Muscle layer of colon (tissue), 2 donors: ENCODE data around the gene LRRC75A.
"Not testable (repeated sequence)": the region's sequence is repeated elsewhere in the genome, so short reads cannot be mapped to it uniquely, and the experiment has no call there.

Source experiments
- H3K27ac ChIP-seq: one replicate; pipeline ENCODE4 v1.7.0; 2013; ENCODE audit warnings: low read depth, mild to moderate bottlenecking, low read length, moderate library complexity
- H3K27me3 ChIP-seq, 2 donors: one replicate each; pipeline ENCODE4 v1.7.0; 2013; ENCODE audit warnings: low read length in 2 of 2, mild to moderate bottlenecking in 2 of 2; ENCODE audit not compliant: insufficient read depth in 2 of 2, control insufficient read depth in 1 of 2
- H3K36me3 ChIP-seq: one replicate; pipeline ENCODE4 v1.7.0; 2013; ENCODE audit warnings: mild to moderate bottlenecking, low read length; ENCODE audit not compliant: insufficient read depth
- H3K4me1 ChIP-seq: one replicate; pipeline ENCODE4 v1.7.0; 2013; ENCODE audit warnings: mild to moderate bottlenecking, low read length; ENCODE audit not compliant: insufficient read depth
- H3K4me3 ChIP-seq, 2 donors: one replicate each; pipeline ENCODE4 v1.7.0; 2013; ENCODE audit warnings: low read length in 2 of 2, low read depth in 1 of 2, mild to moderate bottlenecking in 1 of 2, moderate library complexity in 1 of 2
- H3K9ac ChIP-seq: one replicate; pipeline ENCODE4 v1.7.0; 2013; ENCODE audit warnings: low read length
- H3K9me3 ChIP-seq: one replicate; pipeline ENCODE4 v1.7.0; 2013; ENCODE audit warnings: mild to moderate bottlenecking, low read length
- donor health status: abdominal sarcoma.
- donor health status: Adenocarcinoma of cecum.

LRRC75A gene

GRCh38 chr17:16459855-16460550 lies 32.0 kb downstream of the LRRC75A start:
- Histone ChIP-seq H3K27ac (no peak overlapping the region), H3K9me3 (no peaks in the 10 kb centered on the region), H3K9ac (no peak overlapping the region), H3K4me3 (no peak overlapping the region), H3K4me1 (peaks cover 22% of the 10 kb centered on the region), H3K36me3 (no peaks in the 10 kb centered on the region), H3K27me3 (no peaks in the 10 kb centered on the region)

DNA sequence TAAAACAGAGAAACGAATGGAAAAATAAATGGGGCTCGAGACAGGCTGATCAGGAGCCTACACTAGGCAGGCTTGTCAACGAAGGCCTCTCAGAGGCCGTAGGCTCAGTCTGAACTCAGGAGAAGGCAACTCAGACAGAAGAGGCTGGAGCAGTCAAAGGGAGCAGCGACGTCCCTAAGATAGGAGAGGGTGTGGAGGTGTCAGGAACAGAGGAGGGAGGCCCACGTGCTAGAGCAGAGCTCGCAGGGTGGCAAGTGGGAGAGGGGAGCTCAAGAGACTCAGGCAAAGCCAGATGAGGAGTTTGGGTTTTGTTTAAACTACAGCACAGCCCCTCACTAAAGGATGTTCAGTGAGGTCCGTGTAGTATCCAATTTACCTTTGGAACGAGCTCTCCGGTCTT lies 32.7 kb downstream of the LRRC75A start:
- H3K36me3 ChIP-seq, result no peaks in the 10 kb centered on the region
- peaks cover 17% of the 10 kb centered on the region for H3K4me1 ChIP-seq
- H3K27ac ChIP-seq, result no peak overlapping the region
- no peaks in the 10 kb centered on the region for H3K27me3 ChIP-seq
- H3K9ac ChIP-seq, result no peak overlapping the region
- H3K9me3 ChIP-seq, result no peaks in the 10 kb centered on the region
- no peak overlapping the region for H3K4me3 ChIP-seq

DNA sequence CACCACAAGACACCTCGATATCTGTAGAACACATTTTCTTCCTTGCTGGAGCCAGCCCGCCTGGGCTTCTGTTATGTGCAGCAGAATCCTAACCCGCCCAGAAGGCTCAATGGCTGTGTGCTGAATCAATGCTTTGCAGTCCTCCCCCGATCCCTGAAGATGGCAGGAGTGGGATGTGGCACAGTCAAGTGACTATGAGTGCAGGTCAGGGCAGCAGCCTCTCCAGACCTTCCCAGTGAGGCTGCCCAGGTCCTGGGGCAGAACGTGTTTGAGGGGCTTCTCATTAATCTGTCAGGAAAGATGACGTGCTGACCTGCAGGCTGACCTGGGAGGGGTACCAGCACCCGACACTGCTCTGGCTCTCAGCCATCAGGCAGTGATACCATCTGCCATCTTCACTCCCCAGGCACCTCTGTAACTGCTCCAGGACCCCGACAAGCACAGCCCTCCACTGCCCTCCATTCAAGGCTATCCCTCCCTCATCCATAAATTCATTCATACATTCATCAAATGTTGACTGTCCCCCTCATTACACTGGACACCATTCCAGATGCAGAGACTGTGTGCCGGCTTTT lies 35.2 kb downstream of the LRRC75A start:
- Histone ChIP-seq H3K27me3 (no peaks in the 10 kb centered on the region), H3K9me3 (no peaks in the 10 kb centered on the region), H3K4me1 (no peaks in the 10 kb centered on the region), H3K36me3 (no peaks in the 10 kb centered on the region), H3K27ac (no peak overlapping the region), H3K4me3 (no peak overlapping the region), H3K9ac (no peak overlapping the region)

DNA sequence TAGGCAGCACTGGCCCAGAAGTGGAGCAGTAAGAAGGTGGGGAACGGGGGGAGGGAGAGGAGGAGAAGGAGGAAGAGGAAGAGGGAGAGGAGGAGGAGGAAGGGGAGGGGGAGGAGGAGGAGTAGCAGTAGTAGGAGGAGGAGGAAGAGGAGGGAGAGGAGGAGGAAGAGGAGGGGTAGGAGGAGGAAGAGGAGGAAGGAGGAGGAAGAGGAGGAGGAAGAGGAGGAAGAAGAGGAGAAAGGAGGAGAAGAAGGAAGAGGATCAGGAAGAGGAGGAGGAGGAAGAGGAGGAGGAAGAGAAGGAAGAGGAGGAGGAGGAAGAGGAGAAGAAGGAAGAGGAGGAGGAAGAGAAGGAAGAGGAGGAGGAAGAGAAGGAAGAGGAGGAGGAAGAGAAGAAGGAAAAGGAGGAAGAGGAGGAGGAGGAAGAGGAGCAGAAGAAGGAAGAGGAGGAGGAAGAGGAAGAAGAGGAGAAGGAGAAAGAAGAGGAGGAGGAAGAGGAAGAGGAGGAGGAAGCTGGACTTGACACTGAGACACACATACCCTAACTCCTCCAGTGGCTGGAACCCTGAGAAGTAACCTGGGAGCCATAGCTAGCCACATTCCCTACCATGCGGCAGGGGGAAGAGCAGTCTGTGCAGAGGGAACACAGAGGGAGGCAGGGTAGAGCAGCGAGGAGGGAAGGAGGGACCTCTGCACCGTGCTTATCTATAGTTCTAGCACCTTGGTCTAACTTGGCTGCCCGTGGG lies 35.8 kb downstream of the LRRC75A start:
- no peaks in the 10 kb centered on the region for H3K4me1 ChIP-seq
- H3K36me3 ChIP-seq, result no peaks in the 10 kb centered on the region
- no peak overlapping the region for H3K4me3 ChIP-seq
- H3K27me3 ChIP-seq, result no peaks in the 10 kb centered on the region
- no peak overlapping the region for H3K27ac ChIP-seq
- H3K9me3 ChIP-seq, result no peaks in the 10 kb centered on the region
- no peak overlapping the region for H3K9ac ChIP-seq

GRCh38 chr17:16453493-16453851 lies 38.5 kb downstream of the LRRC75A start:
- H3K4me1 ChIP-seq, result no peaks in the 10 kb centered on the region
- no peaks in the 10 kb centered on the region for H3K27me3 ChIP-seq
- H3K9me3 ChIP-seq, result no peaks in the 10 kb centered on the region
- no peak overlapping the region for H3K4me3 ChIP-seq
- no peak overlapping the region for H3K9ac ChIP-seq
- H3K36me3 ChIP-seq, result peaks cover 5% of the 10 kb centered on the region
- no peak overlapping the region for H3K27ac ChIP-seq

- H3K9ac ChIP-seq, H3K9me3 ChIP-seq, H3K27me3 ChIP-seq, H3K27ac ChIP-seq, H3K4me1 ChIP-seq, H3K4me3 ChIP-seq: not testable (repeated sequence)
- H3K36me3 ChIP-seq, result peaks cover 14% of the 10 kb centered on the region
Measured at GRCh38 chr17:16452268-16452667, 39.7 kb downstream of the LRRC75A start.

GRCh38 chr17:16450028-16450427 lies 42.0 kb downstream of the LRRC75A start:
- H3K9ac ChIP-seq, result no peak overlapping the region
- no peak overlapping the region for H3K27ac ChIP-seq
- H3K36me3 ChIP-seq, result peaks cover 19% of the 10 kb centered on the region
- H3K4me1 ChIP-seq, result no peaks in the 10 kb centered on the region
- no peaks in the 10 kb centered on the region for H3K27me3 ChIP-seq
- no peaks in the 10 kb centered on the region for H3K9me3 ChIP-seq
- H3K4me3 ChIP-seq, result no peak overlapping the region

GRCh38 chr17:16449121-16449570 lies 42.8 kb downstream of the LRRC75A start:
- no peaks in the 10 kb centered on the region for H3K9me3 ChIP-seq
- peaks cover 22% of the 10 kb centered on the region for H3K36me3 ChIP-seq
- H3K4me3 ChIP-seq, result no peak overlapping the region
- H3K27me3 ChIP-seq, result no peaks in the 10 kb centered on the region
- H3K27ac ChIP-seq, result no peak overlapping the region
- H3K9ac ChIP-seq, result no peak overlapping the region
- no peaks in the 10 kb centered on the region for H3K4me1 ChIP-seq

GRCh38 chr17:16448490-16448889 lies 43.5 kb downstream of the LRRC75A start:
- Histone ChIP-seq H3K36me3 (peaks cover 28% of the 10 kb centered on the region), H3K27ac (no peak overlapping the region), H3K4me1 (no peaks in the 10 kb centered on the region), H3K27me3 (no peaks in the 10 kb centered on the region), H3K4me3 (no peak overlapping the region), H3K9ac (no peak overlapping the region), H3K9me3 (no peaks in the 10 kb centered on the region)

- Histone ChIP-seq H3K36me3 (peaks cover 36% of the 10 kb centered on the region), H3K9me3 (no peaks in the 10 kb centered on the region), H3K9ac (no peak overlapping the region), H3K27me3 (no peaks in the 10 kb centered on the region), H3K4me1 (no peaks in the 10 kb centered on the region), H3K27ac (no peak overlapping the region), H3K4me3 (no peak overlapping the region)
Measured at GRCh38 chr17:16447676-16448075, 44.3 kb downstream of the LRRC75A start.

GRCh38 chr17:16446338-16446983 lies 45.5 kb downstream of the LRRC75A start:
- Histone ChIP-seq H3K27me3 (no peaks in the 10 kb centered on the region), H3K9ac (no peak overlapping the region), H3K4me3 (no peak overlapping the region), H3K36me3 (peaks cover 49% of the 10 kb centered on the region), H3K9me3 (no peaks in the 10 kb centered on the region), H3K27ac (no peak overlapping the region), H3K4me1 (peaks cover 8% of the 10 kb centered on the region)
